ENCODE results near the gene CX3CR1. TPM values are rescaled to one million over a fixed set of nuclear protein-coding genes. Genes with fewer than 3 reads are reported as not detected.

The CX3CR1 gene
- total and polyA plus RNA-seq, 10 of the 15 experiments (the other 5 are each of a cell fraction or from before 2014, with no cell fraction given) = 0.05 to 0.53 (median 0.15) TPM

GRCh38 chr3:39216176-39216790 lies 63.6 kb downstream of the CX3CR1 start (continued):
- TF ChIP-seq CBX5 (IDR thresholded peaks at IDR 0.05; ENCODE audit: low read depth) = peak; percentile 82
- TF ChIP-seq MTA3 (IDR thresholded peaks at IDR 0.05; ENCODE audit: borderline replicate concordance, low read length) = peak; percentile 82; the same call in 1 of the 2 replicates
- TF ChIP-seq ZNF687 (IDR thresholded peaks at IDR 0.05) = no peak
- TF ChIP-seq ZBTB4 (CRISPR knock-in tag; IDR thresholded peaks at IDR 0.05) = no peak
- TF ChIP-seq YBX1 (IDR thresholded peaks at IDR 0.05) = no peak
- TF ChIP-seq CUX1 (IDR thresholded peaks at IDR 0.05; ENCODE audit: insufficient replicate concordance, low read depth, low read length) = peak; percentile 57
- peak; percentile 74 for TF ChIP-seq PML (IDR thresholded peaks at IDR 0.05; ENCODE audit: low read length)
- TF ChIP-seq ZZZ3 (IDR thresholded peaks at IDR 0.05; ENCODE audit: control insufficient read depth, insufficient read length, low read depth) = no peak
- no peak for TF ChIP-seq KAT2A (conservative IDR thresholded peaks at IDR 0.05; ENCODE audit: control insufficient read depth, low read depth, low read length)
- TF ChIP-seq SREBF2 (IDR thresholded peaks at IDR 0.05; ENCODE audit: low read length) = no peak
- TF ChIP-seq SREBF1 (IDR thresholded peaks at IDR 0.05; ENCODE audit: low read length) = no peak
- TF ChIP-seq CREM (IDR thresholded peaks at IDR 0.05; ENCODE audit: low read depth) = peak; percentile 59; the same call in 1 of the 2 replicates
- TF ChIP-seq HSF1 (IDR thresholded peaks at IDR 0.05; ENCODE audit: low read depth, low read length) = no peak
- 0 out of 2 replicates have a peak, but pooled peaks have one; percentile 90 for TF ChIP-seq EZH2 (IDR thresholded peaks at IDR 0.05; ENCODE audit: borderline replicate concordance, control insufficient read depth, low read depth, low read length)
- no peak for TF ChIP-seq ASH2L (IDR thresholded peaks at IDR 0.05; ENCODE audit: borderline replicate concordance, low read depth)
